IMR-90 (cell line): ENCODE data around the gene EHMT1. TPM values are rescaled to one million over a fixed set of nuclear protein-coding genes. Genes with fewer than 3 reads are reported as not detected.

ENCODE experiments used
- ATAC-seq: fragments of 200-7000 bp; cut with Tn5 transposase; 2 replicates; pipeline ENCODE4 v1.9.1; 2020; ENCODE audit warnings: low read depth, mild to moderate bottlenecking, moderate library complexity
- BruUV-seq: library from RNA; stranded (reverse); fragments of 400-500 nt; replicated peaks from 2 replicates; lab custom pipeline; 2021; lab: Mats Ljungman, UMichigan
- CTCF ChIA-PET: fragments of 300-600 bp; formaldehyde crosslinking; extraction: SDS; loops from one replicate; lab custom pipeline; 2021; ENCODE audit warnings: antibody characterized with exemption; lab: Yijun Ruan, JAX
- POLR2A ChIA-PET: fragments of 300-600 bp; sonication (Branson Sonifier 250); formaldehyde crosslinking; loops from one replicate; lab custom pipeline; 2022; ENCODE audit warnings: antibody characterized with exemption; ENCODE audit not compliant: unreplicated experiment; lab: Charles Lee
- DNase-seq: peaks from one replicate; pipeline ENCODE4 v3.0.0; 2013
- H2AFZ ChIP-seq: replicated peaks from 2 replicates; pipeline ENCODE3; 2013; ENCODE audit warnings: low read length, mild to moderate bottlenecking; ENCODE audit not compliant: poor library complexity
- H2AK5ac ChIP-seq: 2 replicates; pipeline ENCODE4 v1.6.1; 2013; ENCODE audit warnings: low read depth, low read length, inconsistent platforms
- H2AK9ac ChIP-seq: replicated peaks from 2 replicates; pipeline ENCODE3; 2013; ENCODE audit warnings: mild to moderate bottlenecking, low read depth, low read length, moderate library complexity; ENCODE audit not compliant: poor library complexity
- H2BK120ac ChIP-seq: 2 replicates; pipeline ENCODE4 v1.6.1; 2013; ENCODE audit warnings: low read depth, low read length, inconsistent platforms
- H2BK15ac ChIP-seq: 3 replicates; pipeline ENCODE4 v1.6.1; 2013; ENCODE audit warnings: low read depth, low read length, inconsistent platforms
- H2BK20ac ChIP-seq: 2 replicates; pipeline ENCODE4 v1.6.1; 2013; ENCODE audit warnings: low read depth, mild to moderate bottlenecking, inconsistent platforms, low read length, moderate library complexity
- H2BK5ac ChIP-seq: 2 replicates; pipeline ENCODE4 v1.6.1; 2013; ENCODE audit warnings: mild to moderate bottlenecking, low read depth, low read length, inconsistent platforms; ENCODE audit not compliant: poor library complexity, severe bottlenecking
- H3K14ac ChIP-seq: replicated peaks from 2 replicates; pipeline ENCODE4 v1.6.1; 2013; ENCODE audit warnings: low read depth, low read length, inconsistent platforms
- H3K18ac ChIP-seq: 2 replicates; pipeline ENCODE4 v1.6.1; 2013; ENCODE audit warnings: low read depth, low read length, control low read depth
- H3K23ac ChIP-seq: 2 replicates; pipeline ENCODE4 v1.6.1; 2013; ENCODE audit warnings: low read depth, low read length, inconsistent platforms
- H3K27ac ChIP-seq: 2 replicates; pipeline ENCODE4 v1.5.1; 2013; ENCODE audit warnings: mild to moderate bottlenecking, control low read depth, low read length; ENCODE audit not compliant: insufficient read depth
- H3K27me3 ChIP-seq: 2 replicates; pipeline ENCODE4 v1.6.1; 2013; ENCODE audit warnings: low read length; ENCODE audit not compliant: control insufficient read depth, insufficient read depth
- H3K36me3 ChIP-seq: 2 replicates; pipeline ENCODE4 v1.6.1; 2013; ENCODE audit warnings: low read length, mixed read lengths; ENCODE audit not compliant: control insufficient read depth, insufficient read depth
- H3K4ac ChIP-seq: 2 replicates; pipeline ENCODE4 v1.6.1; 2013; ENCODE audit warnings: low read depth, low read length, inconsistent platforms
- H3K4me1 ChIP-seq: 2 replicates; pipeline ENCODE4 v1.6.1; 2013; ENCODE audit warnings: low read length, mixed read lengths; ENCODE audit not compliant: control insufficient read depth, insufficient read depth
- H3K4me2 ChIP-seq: 2 replicates; pipeline ENCODE4 v1.6.1; 2013; ENCODE audit warnings: low read depth, mild to moderate bottlenecking, control low read depth, low read length, moderate library complexity
- H3K4me3 ChIP-seq: 2 replicates; pipeline ENCODE4 v1.5.1; 2013; ENCODE audit warnings: low read depth, mild to moderate bottlenecking, control low read depth, low read length, moderate library complexity; ENCODE audit not compliant: insufficient read depth
- H3K56ac ChIP-seq: 2 replicates; pipeline ENCODE4 v1.6.1; 2013; ENCODE audit warnings: low read length, inconsistent platforms; ENCODE audit not compliant: insufficient read depth; ENCODE audit errors: extremely low read depth
- H3K79me1 ChIP-seq, 2 experiments: 2 replicates each; pipeline ENCODE4 v1.6.1; 2013; ENCODE audit warnings: low read length in 2 of 2, inconsistent platforms in 1 of 2, low read depth in 1 of 2
- H3K9ac ChIP-seq: 2 replicates; pipeline ENCODE4 v1.6.1; 2013; ENCODE audit warnings: low read depth, low read length, control low read depth
- H3K9me1 ChIP-seq: 2 replicates; pipeline ENCODE4 v1.6.1; 2013; ENCODE audit warnings: low read length, inconsistent platforms; ENCODE audit not compliant: insufficient read depth
- H3K9me3 ChIP-seq: 2 replicates; pipeline ENCODE4 v1.6.1; 2013; ENCODE audit warnings: low read length; ENCODE audit not compliant: control insufficient read depth, insufficient read depth
- H4K20me1 ChIP-seq: 2 replicates; pipeline ENCODE4 v1.6.1; 2013; ENCODE audit warnings: low read length, inconsistent platforms; ENCODE audit not compliant: insufficient read depth
- H4K5ac ChIP-seq: 2 replicates; pipeline ENCODE4 v1.6.1; 2013; ENCODE audit warnings: mild to moderate bottlenecking, low read depth, low read length, control low read depth
- H4K8ac ChIP-seq, 2 experiments: 2 replicates each; pipeline ENCODE4 v1.6.1; 2013; ENCODE audit warnings: low read depth in 2 of 2, low read length in 2 of 2, control low read depth in 1 of 2, inconsistent platforms in 1 of 2
- H4K91ac ChIP-seq: 2 replicates; pipeline ENCODE4 v1.6.1; 2013; ENCODE audit warnings: low read depth, low read length, inconsistent platforms; ENCODE audit not compliant: insufficient read depth
- CHD1 ChIP-seq: IDR thresholded peaks from 2 replicates; pipeline ENCODE4 v1.6.1; 2012; ENCODE audit warnings: low read depth, low read length, improper control_type of control experiment
- MAFK ChIP-seq: IDR thresholded peaks from 2 replicates; pipeline ENCODE4 v1.6.1; 2012; ENCODE audit warnings: low read depth, low read length, improper control_type of control experiment
- MAZ ChIP-seq: IDR thresholded peaks from 2 replicates; pipeline ENCODE4 v1.6.1; 2012; ENCODE audit warnings: low read depth, mild to moderate bottlenecking, low read length, improper control_type of control experiment, moderate library complexity, borderline replicate concordance
- MXI1 ChIP-seq: IDR thresholded peaks from 2 replicates; pipeline ENCODE4 v1.6.1; 2012; ENCODE audit warnings: low read depth, mild to moderate bottlenecking, low read length, moderate library complexity, borderline replicate concordance
- NFE2L2 ChIP-seq: fragments of 150-350 bp; IDR thresholded peaks from 2 replicates; pipeline ENCODE4 v1.6.1; 2016; ENCODE audit warnings: low read depth, mild to moderate bottlenecking, low read length
- RFX5 ChIP-seq: IDR thresholded peaks from 2 replicates; pipeline ENCODE4 v1.8.0; 2012; ENCODE audit warnings: low read depth, mild to moderate bottlenecking, low read length, moderate library complexity
- SMC3 ChIP-seq: fragments of 150-350 bp; IDR thresholded peaks from 2 replicates; pipeline ENCODE4 v1.6.1; 2016; ENCODE audit warnings: low read depth, mild to moderate bottlenecking, antibody characterized with exemption, low read length, moderate library complexity
- WGBS, 2 experiments: methylation state at CpG; one replicate each; pipeline versions ENCODE4 v1.1.5 to v1.1.7; 2013; ENCODE audit warnings: missing lambda C conversion rate in 2 of 2; ENCODE audit not compliant: insufficient read length in 1 of 2; ENCODE audit errors: extremely low coverage in 2 of 2; 5-methylcytosine and 5-hydroxymethylcytosine counted together
- dilution Hi-C: fragments of 300-500 bp; cut with HindIII; formaldehyde crosslinking; loops from one replicate; pipeline ENCODE4 v1.14.3; 2018; ENCODE audit warnings: low sequenced_read_pairs; ENCODE audit not compliant: unreplicated experiment
- in situ Hi-C: fragments of 300-500 bp; cut with MboI; formaldehyde crosslinking; loops from 3 replicates; pipeline ENCODE4 v1.14.3; 2019; ENCODE audit warnings: low sequenced_read_pairs, inconsistent platforms, mixed read lengths
- intact Hi-C: fragments of 100-400 bp; cut with micrococcal nuclease; formaldehyde crosslinking; loops from 2 replicates; pipeline ENCODE4 v1.10.0; 2022
- polyA plus RNA-seq, 3 experiments: library from polyadenylated mRNA; depleted of rRNA; stranded (reverse); fragments of >200 nt; gene quantifications; 2 replicates each; pipeline ENCODE4 v1.2.3, GENCODE V29; 2012; ENCODE audit warnings: low replicate concordance in 1 of 3
- total RNA-seq: library from RNA; depleted of rRNA; stranded (reverse); fragments of >200 nt; gene quantifications from 2 replicates; pipeline ENCODE4 v1.2.3, GENCODE V29; 2012

Gene EHMT1
- total and polyA plus RNA-seq, 2 of the 4 experiments (the other 2 are of a cell fraction) = 32.8 to 35.1 TPM

- H4K8ac ChIP-seq = no peak overlapping the region
Measured at GRCh38 chr9:137789295-137789895, 170.6 kb downstream of the EHMT1 start.

More at GRCh38 chr9:137789295-137789895, 170.6 kb downstream of the EHMT1 start:
- H3K4ac ChIP-seq = no peak overlapping the region
- peaks cover 4% of the 10 kb centered on the region; the same call in 1 of the 2 replicates for H3K4me1 ChIP-seq
- no peak overlapping the region for H2BK5ac ChIP-seq
- H3K4me2 ChIP-seq = no peak overlapping the region
- dilution Hi-C loops = no loop called here
- no peak overlapping the region for H3K56ac ChIP-seq
- H3K23ac ChIP-seq = no peak overlapping the region
- no peak overlapping the region for H2BK120ac ChIP-seq
- intact Hi-C loops = no loop called here
- peaks cover 0 to 30% of the 10 kb centered on the region in 2 experiments; a peak in 3 of 4 replicates for H3K79me1 ChIP-seq
- peaks cover 25% of the 10 kb centered on the region for H4K20me1 ChIP-seq
- POLR2A ChIA-PET = no interaction called here
- no peak overlapping the region for H3K27ac ChIP-seq
- no peak overlapping the region for H4K5ac ChIP-seq
- no peaks in the 10 kb centered on the region for H3K9me3 ChIP-seq
- CTCF ChIA-PET = no interaction called here
- ATAC-seq (no peak), DNase-seq (no peak)
- H3K27me3 ChIP-seq = no peaks in the 10 kb centered on the region
- no peak overlapping the region for H2AK9ac ChIP-seq
- H3K9me1 ChIP-seq = peaks cover 9% of the 10 kb centered on the region; the same call in 1 of the 2 replicates
- 91% methylated on average over 7 of the region's 20 CpGs; no CpG with 5 or more reads in 1 of the 2 experiments for WGBS, 2 experiments
- H2AFZ ChIP-seq = no peak overlapping the region
- no peak overlapping the region for H3K9ac ChIP-seq
- H2BK15ac ChIP-seq = no peak overlapping the region
- no peak overlapping the region for H2AK5ac ChIP-seq
- H2BK20ac ChIP-seq = no peak overlapping the region
- in situ Hi-C loops = no loop called here
- H3K4me3 ChIP-seq = no peak overlapping the region
- peaks cover 40% of the 10 kb centered on the region for H3K36me3 ChIP-seq
- no TSS peak for BruUV-seq
- no peak overlapping the region for H4K91ac ChIP-seq
- TF ChIP-seq MAFK (no peak), MAZ (no peak), SMC3 (no peak), RFX5 (no peak), NFE2L2 (no peak), CHD1 (no peak), MXI1 (no peak)
- H3K14ac ChIP-seq = no peak overlapping the region
- H3K18ac ChIP-seq = no peak overlapping the region
